Upper lobe of left lung (tissue), 6 donors: ENCODE results near the gene PDE7B. TPM values are rescaled to one million over a fixed set of nuclear protein-coding genes. Genes with fewer than 3 reads are reported as not detected.

Experiments used
- ATAC-seq, 2 donors: fragments of 200-7000 bp; cut with Tn5 transposase; one replicate each; pipeline ENCODE4 v1.9.1; 2022; ENCODE audit warnings: mild to moderate bottlenecking in 2 of 2, moderate library complexity in 2 of 2; ENCODE audit not compliant: low FRiP score in 2 of 2
- DNase-seq, 2 donors: peaks; one replicate each; pipeline ENCODE4 v3.0.0-alpha.2; 2019 to 2020
- H3K27ac ChIP-seq, 4 donors: fragments of 200-600 bp; sonication (generic); one replicate each; pipeline ENCODE4 v1.5.1; 2016 to 2019
- H3K27me3 ChIP-seq, 4 donors: fragments of 200-600 bp; sonication (generic); one replicate each; pipeline ENCODE4 v1.5.1; 2017 to 2019
- H3K36me3 ChIP-seq, 4 donors: fragments of 200-600 bp; sonication (generic); one replicate each; pipeline ENCODE4 v1.5.1; 2016 to 2019
- H3K4me1 ChIP-seq, 4 donors: fragments of 200-600 bp; sonication (generic); one replicate each; pipeline ENCODE4 v1.5.1; 2018 to 2019
- H3K4me3 ChIP-seq, 4 donors: fragments of 200-600 bp; sonication (generic); one replicate each; pipeline ENCODE4 v1.5.1; 2017 to 2019; ENCODE audit warnings: mild to moderate bottlenecking in 2 of 4, moderate library complexity in 1 of 4
- H3K9me3 ChIP-seq, 4 donors: fragments of 200-600 bp; sonication (generic); one replicate each; pipeline ENCODE4 v1.5.1; 2018 to 2019
- EP300 ChIP-seq, 4 donors: sonication (generic); formaldehyde crosslinking; IDR thresholded peaks; one replicate each; pipeline ENCODE4 v1.5.1; 2017; ENCODE audit warnings: antibody characterized with exemption in 4 of 4, control low read depth in 2 of 4
- POLR2A ChIP-seq, 4 donors: fragments of 450-650 bp; IDR thresholded peaks; one replicate each; pipeline ENCODE4 v1.5.1; 2016 to 2017; ENCODE audit warnings: antibody characterized with exemption in 4 of 4, mild to moderate bottlenecking in 2 of 4
- POLR2AphosphoS5 ChIP-seq, 2 donors: sonication (generic); formaldehyde crosslinking; IDR thresholded peaks; one replicate each; pipeline ENCODE4 v1.5.1; 2017; ENCODE audit warnings: antibody characterized with exemption in 2 of 2
- WGBS, 2 donors: methylation state at CpG; one replicate each; pipeline ENCODE4 v1.1.5; 2017 to 2018; 5-methylcytosine and 5-hydroxymethylcytosine counted together
- total RNA-seq, 6 donors: library from RNA; depleted of rRNA in 4 of 6; stranded (reverse); fragments of >200 nt in 4 of 6; gene quantifications; one replicate each; pipeline versions ENCODE4 v1.1.0 to v1.2.1, GENCODE V29; 2016 to 2021
- TF ChIP-seq, protein P1 (sequence below), 6 experiments: fragments of 450-650 bp in 4 of 6; fragments of 200-600 bp in 2 of 6; sonication (generic) in 2 of 6; IDR thresholded peaks; one replicate each; pipeline ENCODE4 v1.5.1; 2016 to 2019; ENCODE audit warnings: antibody characterized with exemption in 6 of 6
- donor health status: DM: no; HTN: no; CAD: no; lungs with moderate emphysema.
- donor health status: DM: no; HTN: yes; CAD: no; lungs with severe emphysema.

The PDE7B gene
- total RNA-seq, 6 donors from 2014 or later: 1.0 to 4.4 (median 2.6) TPM

GRCh38 chr6:135883045-135883444 lies 31.5 kb downstream of the PDE7B start:
- no peak for TF ChIP-seq POLR2A (IDR thresholded peaks at IDR 0.05)
- TF ChIP-seq, protein P1, sequence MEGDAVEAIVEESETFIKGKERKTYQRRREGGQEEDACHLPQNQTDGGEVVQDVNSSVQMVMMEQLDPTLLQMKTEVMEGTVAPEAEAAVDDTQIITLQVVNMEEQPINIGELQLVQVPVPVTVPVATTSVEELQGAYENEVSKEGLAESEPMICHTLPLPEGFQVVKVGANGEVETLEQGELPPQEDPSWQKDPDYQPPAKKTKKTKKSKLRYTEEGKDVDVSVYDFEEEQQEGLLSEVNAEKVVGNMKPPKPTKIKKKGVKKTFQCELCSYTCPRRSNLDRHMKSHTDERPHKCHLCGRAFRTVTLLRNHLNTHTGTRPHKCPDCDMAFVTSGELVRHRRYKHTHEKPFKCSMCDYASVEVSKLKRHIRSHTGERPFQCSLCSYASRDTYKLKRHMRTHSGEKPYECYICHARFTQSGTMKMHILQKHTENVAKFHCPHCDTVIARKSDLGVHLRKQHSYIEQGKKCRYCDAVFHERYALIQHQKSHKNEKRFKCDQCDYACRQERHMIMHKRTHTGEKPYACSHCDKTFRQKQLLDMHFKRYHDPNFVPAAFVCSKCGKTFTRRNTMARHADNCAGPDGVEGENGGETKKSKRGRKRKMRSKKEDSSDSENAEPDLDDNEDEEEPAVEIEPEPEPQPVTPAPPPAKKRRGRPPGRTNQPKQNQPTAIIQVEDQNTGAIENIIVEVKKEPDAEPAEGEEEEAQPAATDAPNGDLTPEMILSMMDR (IDR thresholded peaks at IDR 0.05): no peak
- no peak for TF ChIP-seq EP300 (IDR thresholded peaks at IDR 0.05)
- WGBS, 2 donors: 95 to 97% methylated on average over 2 of the region's 2 CpGs
- no peaks in the 10 kb centered on the region for H3K36me3 ChIP-seq
- no peaks in the 10 kb centered on the region for H3K27me3 ChIP-seq
- no peak overlapping the region for H3K4me3 ChIP-seq
- ATAC-seq (no peak), DNase-seq (no peak)
- H3K9me3 ChIP-seq: no peaks in the 10 kb centered on the region
- peaks cover 0 to 7% (median 0%) of the 10 kb centered on the region in 4 donors for H3K4me1 ChIP-seq
- no peak overlapping the region for H3K27ac ChIP-seq

DNA sequence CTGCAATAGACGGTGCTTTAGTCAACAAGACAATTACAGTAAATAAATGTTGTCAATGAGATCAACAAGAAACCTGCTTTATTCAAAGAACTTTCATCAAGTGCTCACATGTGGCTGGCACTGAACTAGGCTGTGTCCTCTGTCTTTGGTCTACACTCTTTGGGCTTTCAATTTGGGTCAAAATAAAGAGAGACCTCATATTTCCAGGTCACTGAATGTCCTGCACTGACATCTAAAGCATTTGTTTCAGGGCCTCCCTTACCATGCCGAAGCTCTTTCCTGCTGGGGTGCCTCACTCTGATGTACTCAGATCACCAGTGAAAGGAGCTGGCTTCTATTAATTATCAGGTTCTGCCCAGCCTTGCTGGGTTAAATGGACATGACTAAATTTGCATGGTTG lies 32.0 kb downstream of the PDE7B start:
- no peak overlapping the region for H3K27ac ChIP-seq
- no peak for TF ChIP-seq POLR2AphosphoS5 (IDR thresholded peaks at IDR 0.05)
- no peak for TF ChIP-seq POLR2A (IDR thresholded peaks at IDR 0.05)
- TF ChIP-seq, protein P1 (IDR thresholded peaks at IDR 0.05): no peak
- no peak for TF ChIP-seq EP300 (IDR thresholded peaks at IDR 0.05)
- no peaks in the 10 kb centered on the region for H3K27me3 ChIP-seq
- no peak for DNase-seq
- no peak for ATAC-seq
- no peak overlapping the region for H3K4me3 ChIP-seq
- no peaks in the 10 kb centered on the region for H3K36me3 ChIP-seq
- 85 to 94% methylated on average over 2 of the region's 2 CpGs for WGBS, 2 donors
- peaks cover 0 to 7% (median 0%) of the 10 kb centered on the region in 4 donors for H3K4me1 ChIP-seq
- no peaks in the 10 kb centered on the region for H3K9me3 ChIP-seq

GRCh38 chr6:135884136-135884535 lies 32.6 kb downstream of the PDE7B start:
- WGBS, 2 donors: 95 to 96% methylated on average over 4 of the region's 4 CpGs
- no peaks in the 10 kb centered on the region for H3K9me3 ChIP-seq
- peaks cover 0 to 7% (median 0%) of the 10 kb centered on the region in 4 donors for H3K4me1 ChIP-seq
- H3K27ac ChIP-seq: no peak overlapping the region
- no peak for DNase-seq
- TF ChIP-seq EP300 (IDR thresholded peaks at IDR 0.05): no peak
- TF ChIP-seq POLR2AphosphoS5 (IDR thresholded peaks at IDR 0.05): no peak
- TF ChIP-seq POLR2A (IDR thresholded peaks at IDR 0.05): no peak
- TF ChIP-seq, protein P1 (IDR thresholded peaks at IDR 0.05): no peak
- no peaks in the 10 kb centered on the region for H3K27me3 ChIP-seq
- H3K36me3 ChIP-seq: no peaks in the 10 kb centered on the region
- ATAC-seq: no peak
- no peak overlapping the region for H3K4me3 ChIP-seq

DNA sequence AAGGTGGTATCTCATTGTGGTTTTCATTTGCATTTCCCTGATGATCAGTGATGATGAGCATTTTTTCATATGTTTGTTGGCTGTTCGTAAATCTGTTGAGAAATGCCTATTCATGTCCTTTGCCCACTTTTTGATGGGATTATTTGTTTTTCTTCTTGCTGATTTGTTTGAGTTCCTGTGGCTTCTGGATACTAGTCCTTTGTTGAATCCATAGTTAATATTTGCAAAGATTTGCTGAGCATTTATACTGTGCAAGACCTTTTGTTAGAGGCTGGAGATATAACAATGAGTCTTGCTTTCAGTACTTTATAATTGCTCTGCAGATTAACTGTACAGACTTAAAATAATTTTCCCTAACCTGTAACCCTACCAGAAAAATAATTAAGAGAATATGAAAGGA lies 35.6 kb downstream of the PDE7B start:
- ATAC-seq: no peak
- WGBS, 2 donors: 88 to 97% methylated on average over 1 of the region's 1 CpG
- H3K27me3 ChIP-seq: no peaks in the 10 kb centered on the region

DNA sequence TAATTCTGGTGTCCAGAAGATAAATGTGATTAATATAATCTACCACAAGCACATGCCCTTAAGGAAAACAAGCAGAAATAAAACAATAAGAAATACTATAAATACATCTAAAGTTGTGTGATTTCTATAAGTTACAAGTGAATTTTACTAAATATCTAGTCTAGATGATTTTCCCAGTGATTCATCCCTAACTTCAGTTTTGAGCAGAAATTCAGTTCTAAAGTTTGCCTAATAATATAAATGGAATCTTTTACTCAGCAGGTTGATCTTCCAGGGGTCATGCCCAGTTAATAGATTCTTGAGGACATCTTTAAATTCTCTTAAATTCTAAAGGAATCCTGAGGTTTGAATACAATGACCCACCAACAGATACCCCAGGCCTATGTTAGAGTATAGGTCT lies 37.3 kb downstream of the PDE7B start:
- Histone ChIP-seq H3K4me3 (no peak overlapping the region), H3K27me3 (no peaks in the 10 kb centered on the region), H3K27ac (no peak overlapping the region), H3K9me3 (no peaks in the 10 kb centered on the region), H3K36me3 (no peaks in the 10 kb centered on the region), H3K4me1 (no peaks in the 10 kb centered on the region)
- DNase-seq (no peak), ATAC-seq (no peak)
- no peak for TF ChIP-seq POLR2A (IDR thresholded peaks at IDR 0.05)
- TF ChIP-seq, protein P1 (IDR thresholded peaks at IDR 0.05): no peak
- TF ChIP-seq POLR2AphosphoS5 (IDR thresholded peaks at IDR 0.05): no peak

More for the DNA sequence above, 35.6 kb downstream of the PDE7B start:
- no peaks in the 10 kb centered on the region for H3K36me3 ChIP-seq
- no peaks in the 10 kb centered on the region for H3K9me3 ChIP-seq
- H3K4me3 ChIP-seq: no peak overlapping the region
- no peak for DNase-seq
- no peak overlapping the region for H3K27ac ChIP-seq
- H3K4me1 ChIP-seq: no peaks in the 10 kb centered on the region
- no peak for TF ChIP-seq POLR2A (IDR thresholded peaks at IDR 0.05)
- TF ChIP-seq EP300 (IDR thresholded peaks at IDR 0.05): no peak
- TF ChIP-seq, protein P1 (IDR thresholded peaks at IDR 0.05): no peak
- no peak for TF ChIP-seq POLR2AphosphoS5 (IDR thresholded peaks at IDR 0.05)
